Central memory CD8-positive, alpha-beta T cell (primary cell): ENCODE measurements around the gene EIF4G2.

Experiments used
- ATAC-seq: fragments of 150-1000 bp; cut with Tn5 transposase; replicated peaks from 2 replicates; pipeline ENCODE4 v1.10.0; 2022; ENCODE audit warnings: mild to moderate bottlenecking, moderate FRiP score, moderate number of reproducible peaks; ENCODE audit not compliant: poor library complexity, severe bottlenecking; ENCODE audit errors: extremely low read depth
- DNase-seq, 2 donors: peaks; one replicate each; pipeline ENCODE4 v3.0.0; 2021; ENCODE audit warnings: low spot score in 2 of 2
- H3K27ac Mint-ChIP-seq: one replicate; pipeline ENCODE4 v1.8.0; 2022; ENCODE audit warnings: low read depth, mild to moderate bottlenecking, moderate library complexity, mixed read lengths
- H3K27me3 Mint-ChIP-seq: one replicate; pipeline ENCODE4 v1.8.0; 2022; ENCODE audit warnings: mixed read lengths
- H3K36me3 Mint-ChIP-seq: one replicate; pipeline ENCODE4 v1.8.0; 2022; ENCODE audit warnings: mild to moderate bottlenecking, moderate library complexity, mixed read lengths; ENCODE audit not compliant: insufficient read depth
- H3K4me1 Mint-ChIP-seq: one replicate; pipeline ENCODE4 v1.8.0; 2022; ENCODE audit warnings: mixed read lengths
- H3K4me3 Mint-ChIP-seq: one replicate; pipeline ENCODE4 v1.8.0; 2022; ENCODE audit warnings: mild to moderate bottlenecking, moderate library complexity, mixed read lengths
- H3K9me3 Mint-ChIP-seq: one replicate; pipeline ENCODE4 v1.8.0; 2022; ENCODE audit warnings: mixed read lengths

The EIF4G2 gene

GRCh38 chr11:10803676-10804075 lies 5.0 kb downstream of the EIF4G2 start:
- H3K27me3 Mint-ChIP-seq, result no peaks in the 10 kb centered on the region
- H3K4me1 Mint-ChIP-seq, result peaks cover 71% of the 10 kb centered on the region
- ATAC-seq, result no peak
- H3K9me3 Mint-ChIP-seq, result no peaks in the 10 kb centered on the region
- no peak overlapping the region for H3K4me3 Mint-ChIP-seq
- H3K36me3 Mint-ChIP-seq, result peaks cover 100% of the 10 kb centered on the region
- DNase-seq, result no peak
- H3K27ac Mint-ChIP-seq, result no peak overlapping the region

GRCh38 chr11:10800292-10800691 lies 8.4 kb downstream of the EIF4G2 start:
- no peak for ATAC-seq
- Mint-ChIP-seq H3K27ac (peak overlapping the region; percentile 76), H3K9me3 (no peaks in the 10 kb centered on the region), H3K36me3 (peaks cover 91% of the 10 kb centered on the region), H3K4me1 (peaks cover 74% of the 10 kb centered on the region), H3K27me3 (no peaks in the 10 kb centered on the region), H3K4me3 (peak overlapping the region; percentile 36)
- no peak for DNase-seq

DNA sequence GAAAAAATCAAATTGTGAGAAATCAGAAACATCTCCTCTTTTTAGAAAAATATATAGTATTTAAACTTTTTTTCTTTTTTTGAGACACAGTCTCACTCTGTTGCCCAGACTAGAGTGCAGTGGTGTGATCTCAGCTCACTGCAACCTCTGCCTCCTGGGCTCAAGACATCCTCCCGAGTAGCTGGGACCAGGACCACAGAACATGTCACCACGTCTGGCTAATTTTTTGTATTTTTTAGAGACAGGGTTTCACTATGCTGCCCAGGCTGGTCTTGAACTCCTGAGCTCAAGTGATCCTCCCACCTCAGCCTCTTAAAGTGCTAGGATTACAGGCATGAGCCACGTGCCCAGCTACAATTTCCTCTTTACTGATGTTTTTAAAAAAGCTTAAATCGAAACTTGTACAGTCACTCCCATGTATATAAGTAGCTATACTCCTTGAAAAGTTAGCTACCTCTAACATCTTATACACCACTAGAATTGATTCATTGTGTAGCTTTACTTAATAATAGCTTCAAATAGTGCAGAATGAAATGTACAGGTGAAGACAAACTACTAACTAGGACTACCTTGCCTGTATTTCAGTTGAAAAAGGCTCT lies 10.3 kb downstream of the EIF4G2 start:
- no peaks in the 10 kb centered on the region for H3K9me3 Mint-ChIP-seq
- peaks cover 73% of the 10 kb centered on the region for H3K36me3 Mint-ChIP-seq
- peak overlapping the region; percentile 35 for H3K27ac Mint-ChIP-seq
- H3K4me3 Mint-ChIP-seq, result no peak overlapping the region
- H3K27me3 Mint-ChIP-seq, result no peaks in the 10 kb centered on the region
- H3K4me1 Mint-ChIP-seq, result peaks cover 74% of the 10 kb centered on the region
- DNase-seq (no peak), ATAC-seq (no peak)

GRCh38 chr11:10797531-10797930 lies 11.2 kb downstream of the EIF4G2 start:
- no peaks in the 10 kb centered on the region for H3K9me3 Mint-ChIP-seq
- ATAC-seq (peak; percentile 24), DNase-seq (no peak)
- no peak overlapping the region for H3K4me3 Mint-ChIP-seq
- no peaks in the 10 kb centered on the region for H3K27me3 Mint-ChIP-seq
- H3K27ac Mint-ChIP-seq, result peak overlapping the region; percentile 75
- H3K36me3 Mint-ChIP-seq, result peaks cover 64% of the 10 kb centered on the region
- H3K4me1 Mint-ChIP-seq, result peaks cover 78% of the 10 kb centered on the region

DNA sequence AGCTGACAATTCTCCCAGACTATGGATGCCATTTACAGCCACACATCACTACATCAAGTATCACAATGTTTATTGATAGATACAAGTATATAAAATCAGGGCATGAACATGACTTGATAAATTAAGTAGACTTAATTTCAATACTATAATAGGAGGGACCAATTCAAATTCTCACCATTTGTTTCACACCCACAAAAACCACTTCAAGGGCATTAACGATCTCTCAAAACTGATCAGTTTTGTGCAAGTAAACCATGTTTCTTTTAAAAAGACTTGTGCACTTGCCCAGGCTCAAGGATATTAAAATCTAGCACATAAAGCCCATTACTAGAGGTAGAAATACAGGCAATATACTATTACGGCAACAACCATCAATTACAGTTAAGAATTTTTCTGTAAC lies 11.7 kb downstream of the EIF4G2 start:
- Mint-ChIP-seq H3K4me1 (peaks cover 80% of the 10 kb centered on the region), H3K27ac (peak overlapping the region; percentile 75), H3K9me3 (no peaks in the 10 kb centered on the region), H3K27me3 (no peaks in the 10 kb centered on the region), H3K36me3 (peaks cover 59% of the 10 kb centered on the region), H3K4me3 (no peak overlapping the region)
- ATAC-seq, result no peak
- no peak for DNase-seq

DNA sequence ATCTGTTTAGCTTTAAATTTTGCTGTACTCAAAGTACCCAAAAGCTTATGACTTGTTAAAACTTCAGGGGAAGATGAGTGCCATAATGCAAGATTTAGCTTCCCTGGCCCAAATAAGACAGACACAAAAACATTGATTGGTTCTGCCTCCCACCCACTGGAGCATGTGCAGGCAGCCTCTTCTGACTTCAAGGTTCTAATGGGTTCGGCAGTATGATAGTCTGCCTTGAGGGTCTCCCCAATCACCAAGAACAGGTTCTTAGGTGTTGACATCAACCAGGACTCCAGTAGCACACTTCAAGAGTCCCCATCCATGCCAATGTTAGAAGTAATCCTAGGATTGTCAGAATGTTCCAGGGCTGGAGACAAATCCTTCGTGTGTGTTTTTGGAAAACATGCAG lies 12.5 kb downstream of the EIF4G2 start:
- no peak for DNase-seq
- H3K27ac Mint-ChIP-seq, result no peak overlapping the region

GRCh38 chr11:10793470-10794255 lies 15.1 kb downstream of the EIF4G2 start:
- H3K4me3 Mint-ChIP-seq, result no peak overlapping the region
- H3K9me3 Mint-ChIP-seq, result no peaks in the 10 kb centered on the region
- H3K4me1 Mint-ChIP-seq, result peaks cover 50% of the 10 kb centered on the region
- ATAC-seq (no peak), DNase-seq (no peak)
- H3K36me3 Mint-ChIP-seq, result peaks cover 25% of the 10 kb centered on the region
- no peak overlapping the region for H3K27ac Mint-ChIP-seq
- H3K27me3 Mint-ChIP-seq, result no peaks in the 10 kb centered on the region

More for the DNA sequence above, 12.5 kb downstream of the EIF4G2 start:
- Mint-ChIP-seq H3K36me3 (peaks cover 50% of the 10 kb centered on the region), H3K4me3 (no peak overlapping the region), H3K27me3 (no peaks in the 10 kb centered on the region), H3K4me1 (peaks cover 74% of the 10 kb centered on the region), H3K9me3 (no peaks in the 10 kb centered on the region)
- ATAC-seq, result no peak

- Mint-ChIP-seq H3K27me3 (no peaks in the 10 kb centered on the region), H3K4me1 (peaks cover 41% of the 10 kb centered on the region), H3K4me3 (peak overlapping the region; percentile 1), H3K27ac (no peak overlapping the region), H3K9me3 (no peaks in the 10 kb centered on the region), H3K36me3 (peaks cover 15% of the 10 kb centered on the region)
- DNase-seq (peak; percentile 68 to 81), ATAC-seq (peak; percentile 82)
Observed at GRCh38 chr11:10792385-10793068, 16.2 kb downstream of the EIF4G2 start.

DNA sequence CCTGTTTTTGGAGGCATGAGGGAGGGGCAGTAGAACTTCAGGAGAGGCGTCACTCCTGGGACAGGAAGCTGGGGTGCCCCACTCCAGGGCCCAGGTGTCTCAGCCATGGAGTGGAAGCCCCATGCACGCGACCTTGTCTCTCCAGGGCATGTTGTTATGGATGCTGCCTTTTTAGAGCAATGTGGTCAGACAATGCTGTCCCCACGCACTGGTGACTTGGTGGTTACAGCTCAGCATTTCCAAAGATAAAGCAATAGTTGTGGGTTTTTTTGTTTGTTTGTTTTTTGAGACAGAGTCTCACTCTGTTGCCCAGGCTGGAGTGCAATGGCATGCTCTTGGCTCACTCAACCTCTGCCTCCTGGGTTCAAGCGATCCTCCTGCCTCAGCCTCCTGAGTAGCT lies 22.3 kb downstream of the EIF4G2 start:
- no peaks in the 10 kb centered on the region for H3K36me3 Mint-ChIP-seq
- no peak for ATAC-seq
- H3K4me3 Mint-ChIP-seq, result no peak overlapping the region
- H3K4me1 Mint-ChIP-seq, result no peaks in the 10 kb centered on the region
- no peaks in the 10 kb centered on the region for H3K27me3 Mint-ChIP-seq
- no peaks in the 10 kb centered on the region for H3K9me3 Mint-ChIP-seq
- no peak for DNase-seq
- no peak overlapping the region for H3K27ac Mint-ChIP-seq

GRCh38 chr11:10785146-10785474 lies 23.6 kb downstream of the EIF4G2 start:
- DNase-seq (no peak), ATAC-seq (no peak)
- H3K4me1 Mint-ChIP-seq, result no peaks in the 10 kb centered on the region
- H3K27ac Mint-ChIP-seq, result no peak overlapping the region
- H3K4me3 Mint-ChIP-seq, result no peak overlapping the region
- H3K27me3 Mint-ChIP-seq, result no peaks in the 10 kb centered on the region
- H3K9me3 Mint-ChIP-seq, result no peaks in the 10 kb centered on the region
- peaks cover 4% of the 10 kb centered on the region for H3K36me3 Mint-ChIP-seq

DNA sequence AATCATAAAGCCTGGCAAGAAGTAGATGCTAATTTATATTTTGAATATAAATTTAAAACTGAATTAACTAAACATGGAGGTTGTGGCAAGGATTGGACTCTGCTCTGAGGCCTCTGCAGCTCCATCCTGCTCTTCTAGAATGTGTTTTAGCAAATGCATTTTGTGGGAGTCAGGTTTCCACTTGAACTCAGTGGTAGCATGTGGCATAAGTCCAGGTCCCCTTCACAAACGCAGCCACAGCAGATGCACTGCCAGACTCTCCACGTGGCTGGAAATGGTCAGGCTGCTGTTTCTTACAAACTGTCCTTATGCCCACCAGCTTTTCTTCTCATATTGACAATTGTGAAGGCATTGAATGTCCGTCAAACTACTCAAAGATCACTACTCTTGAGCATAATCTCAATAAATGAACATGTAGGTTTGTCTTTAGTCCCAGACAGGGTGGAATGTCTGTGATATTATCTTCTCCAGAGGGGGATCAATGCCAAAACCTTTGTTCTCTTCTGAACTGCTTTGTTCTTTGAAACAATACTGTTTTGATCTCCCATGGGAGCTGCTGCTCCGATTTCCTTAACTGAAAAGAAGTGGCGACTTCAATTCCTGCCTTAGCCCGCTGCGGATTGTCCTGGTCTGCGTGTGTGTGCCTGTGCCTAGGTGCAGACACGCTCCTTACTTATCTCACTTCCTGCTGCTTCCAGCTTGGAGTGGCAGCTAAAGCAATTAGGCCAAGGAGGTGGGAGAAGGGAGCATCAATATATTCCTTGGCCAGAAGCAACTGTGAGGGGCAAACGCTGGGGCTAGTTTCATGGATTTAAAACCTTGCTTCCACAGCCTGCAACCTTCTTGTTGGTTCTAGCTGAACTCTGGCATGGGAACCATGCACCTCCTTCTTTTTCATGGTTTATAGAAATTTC lies 24.2 kb downstream of the EIF4G2 start:
- peaks cover 4% of the 10 kb centered on the region for H3K36me3 Mint-ChIP-seq
- no peaks in the 10 kb centered on the region for H3K4me1 Mint-ChIP-seq
- H3K27me3 Mint-ChIP-seq, result no peaks in the 10 kb centered on the region
- DNase-seq (no peak), ATAC-seq (no peak)
- no peak overlapping the region for H3K27ac Mint-ChIP-seq
- no peak overlapping the region for H3K4me3 Mint-ChIP-seq
- H3K9me3 Mint-ChIP-seq, result no peaks in the 10 kb centered on the region

DNA sequence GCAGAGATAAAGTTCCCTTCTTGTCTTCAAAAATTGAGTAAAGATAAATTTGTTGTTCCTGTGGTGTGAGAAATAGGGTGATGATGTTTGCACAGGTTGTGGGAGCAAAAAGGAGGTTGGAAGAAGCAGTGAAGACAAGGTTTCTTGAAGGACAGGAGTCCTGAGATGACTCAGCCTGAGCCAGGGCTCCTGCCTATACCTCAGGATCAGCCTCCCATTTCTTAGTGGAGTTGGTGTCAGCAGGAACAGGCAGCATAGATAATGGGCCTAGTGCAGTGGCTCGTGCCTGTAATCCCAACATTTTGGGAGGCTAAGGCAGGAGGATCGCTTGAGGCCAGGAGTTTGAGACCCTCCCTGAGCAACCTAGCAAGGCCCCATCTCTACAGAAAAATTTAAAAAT lies 28.7 kb downstream of the EIF4G2 start:
- Mint-ChIP-seq H3K27ac (no peak overlapping the region), H3K36me3 (peaks cover 38% of the 10 kb centered on the region)

More for the DNA sequence above, 28.7 kb downstream of the EIF4G2 start:
- DNase-seq, result no peak
- no peak for ATAC-seq
- H3K27me3 Mint-ChIP-seq, result no peaks in the 10 kb centered on the region
- H3K4me1 Mint-ChIP-seq, result no peaks in the 10 kb centered on the region
- no peak overlapping the region for H3K4me3 Mint-ChIP-seq
- H3K9me3 Mint-ChIP-seq, result no peaks in the 10 kb centered on the region
